Naive thymus-derived CD8-positive, alpha-beta T cell (primary cell): ENCODE results near the gene TBC1D22A. TPM values are rescaled to one million over a fixed set of nuclear protein-coding genes. Genes with fewer than 3 reads are reported as not detected.
A peak's percentile ranks its signal among the peaks of the same experiment; 100 is the strongest.

ENCODE experiments used
- ATAC-seq, 2 donors: fragments of 150-1000 bp; cut with Tn5 transposase in 1 of 2; sonication (Bioruptor Pico), chemical (Tn5 transposase) in 1 of 2; 1 replicate in 1 of 2; 2 replicates in 1 of 2; pipeline ENCODE4 v1.10.0; 2021; ENCODE audit warnings: mild to moderate bottlenecking in 2 of 2, moderate library complexity in 2 of 2
- POLR2A ChIA-PET: fragments of 350-600 bp; sonication (Branson Sonifier 250); formaldehyde crosslinking; loops from one replicate; lab custom pipeline; 2021; ENCODE audit warnings: antibody characterized with exemption; lab: Charles Lee
- DNase-seq, 10 donors: peaks; one replicate each; pipeline versions ENCODE4 v3.0.0 to v3.0.0-alpha.2; 2020 to 2022
- H3K27ac Mint-ChIP-seq, 10 donors: one replicate each; pipeline ENCODE4 v1.8.0; 2020 to 2022; ENCODE audit warnings: mild to moderate bottlenecking in 10 of 10, mixed read lengths in 10 of 10, moderate library complexity in 4 of 10, inconsistent platforms in 1 of 10
- H3K27me3 Mint-ChIP-seq, 5 donors: one replicate each; pipeline ENCODE4 v1.8.0; 2021 to 2022; ENCODE audit warnings: mixed read lengths in 5 of 5
- H3K36me3 Mint-ChIP-seq, 3 donors: one replicate each; pipeline ENCODE4 v1.8.0; 2020 to 2022; ENCODE audit warnings: mixed read lengths in 3 of 3, mild to moderate bottlenecking in 2 of 3, inconsistent platforms in 1 of 3
- H3K4me1 Mint-ChIP-seq, 4 donors: one replicate each; pipeline ENCODE4 v1.8.0; 2021 to 2022; ENCODE audit warnings: mixed read lengths in 4 of 4
- H3K4me3 Mint-ChIP-seq, 10 donors: one replicate each; pipeline ENCODE4 v1.8.0; 2020 to 2022; ENCODE audit warnings: mild to moderate bottlenecking in 10 of 10, mixed read lengths in 10 of 10, moderate library complexity in 6 of 10, inconsistent platforms in 1 of 10
- H3K9me3 Mint-ChIP-seq, 9 donors: one replicate each; pipeline ENCODE4 v1.8.0; 2020 to 2022; ENCODE audit warnings: mixed read lengths in 9 of 9, mild to moderate bottlenecking in 3 of 9, inconsistent platforms in 1 of 9, moderate library complexity in 1 of 9
- polyA plus RNA-seq, 3 donors: library from polyadenylated mRNA; unstranded; fragments of 300-500 nt; fragmentation: Illumina TruSeq; gene quantifications; one replicate each; pipeline ENCODE4 v1.2.3, GENCODE V29; 2021
- total RNA-seq, 8 experiments: library from RNA in 2 of 8; stranded (reverse) in 2 of 8; gene quantifications; one replicate each; pipeline ENCODE4 v1.2.3 and lab custom pipeline; 2021 to 2026

Gene TBC1D22A
- total and polyA plus RNA-seq, 5 experiments from 2014 or later, result 23.0 to 57.2 (median 24.6) TPM

GRCh38 chr22:46824344-46824909 is 62.0 kb downstream of the TBC1D22A start:
- Mint-ChIP-seq H3K4me3 (peak overlapping the region in 1 of 10 donors; percentile 16), H3K4me1 (peaks cover 38 to 59% (median 51%) of the 10 kb centered on the region in 4 donors), H3K27me3 (no peaks in the 10 kb centered on the region), H3K36me3 (peaks cover 20 to 81% (median 27%) of the 10 kb centered on the region in 3 donors), H3K9me3 (peaks cover 0 to 17% (median 4%) of the 10 kb centered on the region in 9 donors), H3K27ac (peak overlapping the region in 3 of 10 donors; percentile 8 to 59 (median 30))
- POLR2A ChIA-PET, result no interaction called here
- no peak for DNase-seq
- no peak for ATAC-seq

GRCh38 chr22:46824980-46825544 is 62.6 kb downstream of the TBC1D22A start:
- Mint-ChIP-seq H3K9me3 (peaks cover 0 to 13% (median 0%) of the 10 kb centered on the region in 9 donors), H3K27ac (peak overlapping the region in 3 of 10 donors; percentile 34 to 59 (median 41)), H3K4me3 (no peak overlapping the region), H3K27me3 (no peaks in the 10 kb centered on the region), H3K4me1 (peaks cover 36 to 58% (median 53%) of the 10 kb centered on the region in 4 donors), H3K36me3 (peaks cover 16 to 78% (median 26%) of the 10 kb centered on the region in 3 donors)
- POLR2A ChIA-PET, result no interaction called here
- no peak for DNase-seq
- no peak for ATAC-seq

GRCh38 chr22:46826438-46827135 is 64.1 kb downstream of the TBC1D22A start:
- Mint-ChIP-seq H3K27ac (peak overlapping the region in 1 of 10 donors; percentile 79), H3K36me3 (peaks cover 9 to 74% (median 18%) of the 10 kb centered on the region in 3 donors), H3K4me3 (no peak overlapping the region), H3K27me3 (no peaks in the 10 kb centered on the region), H3K4me1 (peaks cover 28 to 51% (median 47%) of the 10 kb centered on the region in 4 donors), H3K9me3 (peaks cover 0 to 5% (median 0%) of the 10 kb centered on the region in 9 donors)
- DNase-seq (no peak), ATAC-seq (no peak)
- POLR2A ChIA-PET, result no interaction called here

GRCh38 chr22:46827136-46827780 is 64.8 kb downstream of the TBC1D22A start:
- ATAC-seq (no peak), DNase-seq (peak in 1 of 10 donors; percentile 7)
- Mint-ChIP-seq H3K27ac (peak overlapping the region in 2 of 10 donors; percentile 25 to 79), H3K36me3 (peaks cover 6 to 71% (median 23%) of the 10 kb centered on the region in 3 donors), H3K4me1 (peaks cover 21 to 49% (median 41%) of the 10 kb centered on the region in 4 donors), H3K27me3 (no peaks in the 10 kb centered on the region), H3K9me3 (peaks cover 0 to 2% (median 0%) of the 10 kb centered on the region in 9 donors), H3K4me3 (no peak overlapping the region)
- POLR2A ChIA-PET, result no interaction called here

- no peaks in the 10 kb centered on the region for H3K9me3 Mint-ChIP-seq
- H3K27ac Mint-ChIP-seq, result no peak overlapping the region
- no peak overlapping the region for H3K4me3 Mint-ChIP-seq
- ATAC-seq (no peak), DNase-seq (no peak)
- POLR2A ChIA-PET, result no interaction called here
- peaks cover 20 to 48% (median 37%) of the 10 kb centered on the region in 4 donors for H3K4me1 Mint-ChIP-seq
- H3K27me3 Mint-ChIP-seq, result no peaks in the 10 kb centered on the region
- H3K36me3 Mint-ChIP-seq, result peaks cover 4 to 65% (median 25%) of the 10 kb centered on the region in 3 donors
These were observed 65.3 kb downstream of the TBC1D22A start for GRCh38 chr22:46827781-46828180.

- DNase-seq, result no peak
- Mint-ChIP-seq H3K36me3 (peaks cover 7 to 63% (median 29%) of the 10 kb centered on the region in 3 donors), H3K27ac (no peak overlapping the region), H3K4me3 (no peak overlapping the region), H3K4me1 (peaks cover 21 to 51% (median 38%) of the 10 kb centered on the region in 4 donors), H3K27me3 (no peaks in the 10 kb centered on the region), H3K9me3 (peaks cover 0 to 4% (median 0%) of the 10 kb centered on the region in 9 donors)
- POLR2A ChIA-PET, result no interaction called here
- ATAC-seq, result no peak
These were observed 66.0 kb downstream of the TBC1D22A start for GRCh38 chr22:46828323-46828900.

GRCh38 chr22:46829117-46829891 is 66.9 kb downstream of the TBC1D22A start:
- Mint-ChIP-seq H3K4me1 (peaks cover 21 to 47% (median 33%) of the 10 kb centered on the region in 4 donors), H3K36me3 (peaks cover 10 to 57% (median 35%) of the 10 kb centered on the region in 3 donors), H3K4me3 (peak overlapping the region in 1 of 10 donors; percentile 16), H3K27me3 (no peaks in the 10 kb centered on the region), H3K27ac (peak overlapping the region in 4 of 10 donors; percentile 25 to 79 (median 48)), H3K9me3 (peaks cover 0 to 8% (median 0%) of the 10 kb centered on the region in 9 donors)
- no peak for DNase-seq
- ATAC-seq, result no peak
- POLR2A ChIA-PET, result no interaction called here

GRCh38 chr22:46829941-46830715 is 67.7 kb downstream of the TBC1D22A start:
- Mint-ChIP-seq H3K4me3 (no peak overlapping the region), H3K27me3 (no peaks in the 10 kb centered on the region), H3K4me1 (peaks cover 21 to 43% (median 28%) of the 10 kb centered on the region in 4 donors), H3K36me3 (peaks cover 15 to 56% (median 43%) of the 10 kb centered on the region in 3 donors), H3K27ac (peak overlapping the region in 2 of 10 donors; percentile 27 to 43), H3K9me3 (peaks cover 0 to 16% (median 7%) of the 10 kb centered on the region in 9 donors)
- DNase-seq (no peak), ATAC-seq (no peak)
- POLR2A ChIA-PET, result no interaction called here

- H3K4me3 Mint-ChIP-seq, result no peak overlapping the region
- H3K9me3 Mint-ChIP-seq, result peaks cover 0 to 20% (median 12%) of the 10 kb centered on the region in 9 donors
- no peak for DNase-seq
- H3K27ac Mint-ChIP-seq, result peak overlapping the region in 2 of 10 donors; percentile 15 to 43
- peaks cover 21 to 43% (median 27%) of the 10 kb centered on the region in 4 donors for H3K4me1 Mint-ChIP-seq
- POLR2A ChIA-PET, result no interaction called here
- ATAC-seq, result no peak
- H3K36me3 Mint-ChIP-seq, result peaks cover 21 to 57% (median 50%) of the 10 kb centered on the region in 3 donors
- H3K27me3 Mint-ChIP-seq, result no peaks in the 10 kb centered on the region
These were observed 68.4 kb downstream of the TBC1D22A start for GRCh38 chr22:46830841-46831240.

GRCh38 chr22:46833228-46833627 is 70.8 kb downstream of the TBC1D22A start:
- peaks cover 17 to 37% (median 31%) of the 10 kb centered on the region in 4 donors for H3K4me1 Mint-ChIP-seq
- no peak for DNase-seq
- peaks cover 0 to 25% (median 14%) of the 10 kb centered on the region in 9 donors for H3K9me3 Mint-ChIP-seq
- no peak overlapping the region for H3K27ac Mint-ChIP-seq
- H3K36me3 Mint-ChIP-seq, result peaks cover 21 to 52% (median 42%) of the 10 kb centered on the region in 3 donors
- ATAC-seq, result no peak
- no peak overlapping the region for H3K4me3 Mint-ChIP-seq
- no peaks in the 10 kb centered on the region for H3K27me3 Mint-ChIP-seq
- POLR2A ChIA-PET, result interaction anchor here (1.3 kb wide), 1 partner anchor 12 kb away, joined by 3 read pairs; no protein-coding TSS in a partner anchor
